Measurements from ENCODE around the gene FAM83G.
"Not testable (repeated sequence)": the region's sequence is repeated elsewhere in the genome, so short reads cannot be mapped to it uniquely, and the experiment has no call there.

DNA sequence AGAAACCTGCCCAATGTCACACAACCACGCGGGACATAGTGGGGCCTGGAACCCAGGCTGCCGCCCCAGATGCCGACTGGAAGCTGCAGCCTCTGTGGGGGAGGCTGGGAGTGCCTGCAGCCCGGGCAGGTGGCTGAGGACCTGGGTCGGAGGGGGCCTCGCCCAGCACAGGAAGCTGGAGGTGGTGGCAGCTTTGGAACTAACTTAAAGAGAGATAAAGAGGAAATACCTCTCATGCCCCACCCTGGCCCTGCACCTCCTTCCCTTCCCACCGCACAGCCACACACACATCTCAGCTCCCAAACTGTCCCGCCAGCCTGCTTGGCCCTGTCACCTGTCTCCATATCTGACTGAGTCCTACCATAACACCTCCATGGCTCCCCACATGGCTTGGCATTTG is 35.8 kb upstream of the FAM83G start:
- TF ChIP-seq EP300 (IDR thresholded peaks at IDR 0.05), result not testable (repeated sequence)
- TF ChIP-seq, protein P1, sequence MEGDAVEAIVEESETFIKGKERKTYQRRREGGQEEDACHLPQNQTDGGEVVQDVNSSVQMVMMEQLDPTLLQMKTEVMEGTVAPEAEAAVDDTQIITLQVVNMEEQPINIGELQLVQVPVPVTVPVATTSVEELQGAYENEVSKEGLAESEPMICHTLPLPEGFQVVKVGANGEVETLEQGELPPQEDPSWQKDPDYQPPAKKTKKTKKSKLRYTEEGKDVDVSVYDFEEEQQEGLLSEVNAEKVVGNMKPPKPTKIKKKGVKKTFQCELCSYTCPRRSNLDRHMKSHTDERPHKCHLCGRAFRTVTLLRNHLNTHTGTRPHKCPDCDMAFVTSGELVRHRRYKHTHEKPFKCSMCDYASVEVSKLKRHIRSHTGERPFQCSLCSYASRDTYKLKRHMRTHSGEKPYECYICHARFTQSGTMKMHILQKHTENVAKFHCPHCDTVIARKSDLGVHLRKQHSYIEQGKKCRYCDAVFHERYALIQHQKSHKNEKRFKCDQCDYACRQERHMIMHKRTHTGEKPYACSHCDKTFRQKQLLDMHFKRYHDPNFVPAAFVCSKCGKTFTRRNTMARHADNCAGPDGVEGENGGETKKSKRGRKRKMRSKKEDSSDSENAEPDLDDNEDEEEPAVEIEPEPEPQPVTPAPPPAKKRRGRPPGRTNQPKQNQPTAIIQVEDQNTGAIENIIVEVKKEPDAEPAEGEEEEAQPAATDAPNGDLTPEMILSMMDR (IDR thresholded peaks at IDR 0.05), result not testable (repeated sequence)

All from ovary (tissue), 3 donors.